SK-N-SH (cell line): ENCODE measurements around the gene HYLS1. TPM values are rescaled to one million over a fixed set of nuclear protein-coding genes. Genes with fewer than 3 reads are reported as not detected.

Experiments
- CTCF ChIA-PET: fragments of 300-600, 350-600 bp; formaldehyde crosslinking; extraction: SDS; loops from one replicate; lab custom pipeline; 2021; lab: Yijun Ruan, JAX
- POLR2A ChIA-PET: fragments of 350-600 bp; sonication (Branson Sonifier 250); formaldehyde crosslinking; extraction: SDS; loops from one replicate; lab custom pipeline; 2020; ENCODE audit warnings: antibody characterized with exemption, inconsistent platforms; lab: Yijun Ruan, JAX
- DNase-seq: peaks from one replicate; pipeline ENCODE4 v3.0.0; 2012
- H2AFZ ChIP-seq: fragments of 200-600 bp; sonication (generic); 2 replicates; pipeline ENCODE4 v1.8.1; 2016; ENCODE audit warnings: antibody characterized with exemption, mild to moderate bottlenecking, low read depth
- H3F3A ChIP-seq: fragments of 200-600 bp; sonication (generic); replicated peaks from 2 replicates; pipeline ENCODE3; 2016; ENCODE audit warnings: antibody characterized with exemption, mild to moderate bottlenecking; ENCODE audit not compliant: insufficient read depth
- H3K27ac ChIP-seq, 2 experiments: fragments of 200-500 bp in 1 of 2; fragments of 200-600 bp in 1 of 2; sonication (Bioruptor generic) in 1 of 2; sonication (generic), shearing (Covaris generic) in 1 of 2; 2 replicates each; pipeline versions ENCODE4 v1.5.1 to v1.6.1; 2014 to 2016; ENCODE audit warnings: low read depth in 2 of 2, inconsistent platforms in 1 of 2, low read length in 1 of 2, mild to moderate bottlenecking in 1 of 2, mixed read lengths in 1 of 2
- H3K27me3 ChIP-seq: fragments of 200-600 bp; sonication (generic), shearing (Covaris generic); 2 replicates; pipeline ENCODE4 v1.6.1; 2016; ENCODE audit warnings: mixed run types; ENCODE audit not compliant: insufficient read depth
- H3K36me3 ChIP-seq, 2 experiments: fragments of 200-500 bp in 1 of 2; fragments of 200-600 bp in 1 of 2; sonication (Bioruptor generic) in 1 of 2; sonication (generic) in 1 of 2; replicated peaks in 1 of 2; 2 replicates each; pipeline versions ENCODE3 to v1.5.1; 2014 to 2016; ENCODE audit warnings: low read length in 1 of 2, mild to moderate bottlenecking in 1 of 2; ENCODE audit not compliant: insufficient read depth in 2 of 2, control insufficient read depth in 1 of 2
- H3K4me1 ChIP-seq, 2 experiments: fragments of 200-500 bp in 1 of 2; fragments of 200-600 bp in 1 of 2; sonication (Bioruptor generic) in 1 of 2; sonication (generic), shearing (Covaris generic) in 1 of 2; 2 replicates each; pipeline versions ENCODE4 v1.5.1 to v1.6.1; 2014 to 2016; ENCODE audit warnings: low read depth in 1 of 2, low read length in 1 of 2, mixed run types in 1 of 2; ENCODE audit not compliant: insufficient read depth in 2 of 2, control insufficient read depth in 1 of 2
- H3K4me2 ChIP-seq: fragments of 200-600 bp; sonication (generic), shearing (Covaris generic); 2 replicates; pipeline ENCODE4 v1.6.1; 2017; ENCODE audit warnings: mixed run types
- H3K4me3 ChIP-seq, 2 experiments: fragments of 200-500 bp in 1 of 2; fragments of 200-600 bp in 1 of 2; sonication (Bioruptor generic) in 1 of 2; sonication (generic), shearing (Covaris generic) in 1 of 2; 2 replicates each; pipeline versions ENCODE4 v1.5.1 to v1.8.1; 2014 to 2016; ENCODE audit warnings: low read depth in 2 of 2, inconsistent platforms in 1 of 2, low read length in 1 of 2, mild to moderate bottlenecking in 1 of 2, mixed read lengths in 1 of 2, moderate library complexity in 1 of 2
- H3K79me2 ChIP-seq: fragments of 200-600 bp; sonication (generic); 2 replicates; pipeline ENCODE4 v1.8.1; 2017; ENCODE audit warnings: mild to moderate bottlenecking; ENCODE audit not compliant: insufficient read depth
- H3K9ac ChIP-seq: fragments of 200-600 bp; sonication (generic); 2 replicates; pipeline ENCODE4 v1.6.1; 2017; ENCODE audit warnings: mixed run types
- H3K9me2 ChIP-seq: fragments of 200-600 bp; sonication (generic); 2 replicates; pipeline ENCODE4 v1.6.1; 2017; ENCODE audit warnings: mixed run types
- H3K9me3 ChIP-seq: fragments of 200-600 bp; sonication (generic); 2 replicates; pipeline ENCODE4 v1.6.1; 2017; ENCODE audit warnings: mixed run types, mild to moderate bottlenecking, moderate library complexity
- H4K20me1 ChIP-seq: fragments of 200-600 bp; sonication (generic); 2 replicates; pipeline ENCODE4 v1.6.1; 2017; ENCODE audit warnings: mild to moderate bottlenecking, mixed run types; ENCODE audit not compliant: insufficient read depth
- FOSL2 ChIP-seq: IDR thresholded peaks from 2 replicates; pipeline ENCODE4 v1.4.0; 2012; ENCODE audit warnings: low read depth, mild to moderate bottlenecking, moderate library complexity, borderline replicate concordance
- GATA2 ChIP-seq: sonication (generic); formaldehyde crosslinking; IDR thresholded peaks from 2 replicates; pipeline ENCODE4 v1.5.0; 2020; ENCODE audit warnings: mild to moderate bottlenecking, missing genetic modification reagents
- POLR2AphosphoS5 ChIP-seq: IDR thresholded peaks from 2 replicates; pipeline ENCODE4 v1.6.1; 2012; ENCODE audit warnings: low read depth, low read length
- RAD21 ChIP-seq: IDR thresholded peaks from 2 replicates; pipeline ENCODE4 v1.6.1; 2012; ENCODE audit warnings: mild to moderate bottlenecking, low read length
- SIN3A ChIP-seq: IDR thresholded peaks from 2 replicates; pipeline ENCODE4 v1.6.1; 2012; ENCODE audit warnings: low read depth, mild to moderate bottlenecking, low read length, moderate library complexity, borderline replicate concordance
- WGBS: methylation state at CpG from one replicate; pipeline ENCODE4 v1.1.6; 2017; ENCODE audit warnings: low lambda C conversion rate; 5-methylcytosine and 5-hydroxymethylcytosine counted together
- polyA plus RNA-seq, 3 experiments: library from polyadenylated mRNA; depleted of rRNA; stranded (reverse); fragments of >200 nt; gene quantifications; 2 replicates each; pipeline ENCODE4 v1.2.3, GENCODE V29; 2012
- TF ChIP-seq, protein P1 (sequence below): IDR thresholded peaks from 2 replicates; pipeline ENCODE4 v1.4.0; 2012; ENCODE audit warnings: low read depth
- TF ChIP-seq, protein P2 (sequence below): IDR thresholded peaks from 2 replicates; pipeline ENCODE4 v1.6.1; 2012; ENCODE audit warnings: mild to moderate bottlenecking, low read depth, low read length, moderate library complexity

HYLS1 gene
- polyA plus RNA-seq, 1 of the 3 experiments (the other 2 are of a cell fraction) = 1.3 TPM

- Histone ChIP-seq H3F3A (no peaks in the 10 kb centered on the region), H3K79me2 (no peaks in the 10 kb centered on the region), H2AFZ (no peak overlapping the region), H3K4me3 (no peak overlapping the region), H3K9me3 (no peaks in the 10 kb centered on the region), H3K4me2 (no peak overlapping the region), H3K27me3 (peaks cover 25% of the 10 kb centered on the region; the same call in 1 of the 2 replicates), H3K27ac (no peak overlapping the region; a peak in 1 of 4 replicates), H3K9me2 (no peaks in the 10 kb centered on the region), H3K9ac (no peak overlapping the region), H4K20me1 (no peaks in the 10 kb centered on the region), H3K4me1 (peaks cover 0 to 17% of the 10 kb centered on the region in 2 experiments; a peak in 1 of 4 replicates), H3K36me3 (no peaks in the 10 kb centered on the region)
- no peak for TF ChIP-seq FOSL2
- TF ChIP-seq RAD21 = peak; percentile 35; the same call in 1 of the 2 replicates
- TF ChIP-seq GATA2 (CRISPR knock-in tag) = 0 out of 2 replicates have a peak, but pooled peaks have one; percentile 51
- ChIA-PET CTCF (interaction anchor here (0.7 to 5.3 kb wide), 17 partner anchors 11 to 276 kb away, joined by 3 to 63 read pairs (median 4); partner anchors contain the start of gene CDON), POLR2A (interaction anchor here (0.9 to 1.7 kb wide), 5 partner anchors 132 to 268 kb away, joined by 3 to 5 read pairs (median 4); no protein-coding TSS in a partner anchor)
- WGBS = 69% methylated on average over 6 of the region's 6 CpGs
- DNase-seq = no peak
Observed at GRCh38 chr11:125925247-125925740, 37.8 kb downstream of the HYLS1 start.

DNA sequence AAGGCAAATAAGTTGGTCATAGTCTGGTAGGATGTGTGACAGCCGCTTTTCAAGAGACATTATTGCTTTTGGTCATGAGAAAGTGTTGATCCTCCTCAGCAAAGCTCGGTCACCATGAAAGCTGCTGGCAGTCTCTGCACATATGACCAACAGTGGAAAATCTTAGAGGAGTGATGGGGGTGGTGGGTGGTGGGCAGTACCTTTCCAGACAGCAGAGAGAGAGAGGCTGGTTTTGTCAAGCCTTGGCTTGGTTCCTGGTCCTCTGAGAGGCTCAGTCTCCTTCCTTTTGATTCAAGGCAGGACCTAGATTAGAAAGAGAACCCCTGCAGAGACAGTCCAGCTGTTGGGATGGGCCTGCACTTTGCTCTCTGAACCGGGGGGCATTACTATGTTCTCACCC, 38.3 kb downstream of the HYLS1 start:
- peaks cover 0 to 17% of the 10 kb centered on the region in 2 experiments; a peak in 1 of 4 replicates for H3K4me1 ChIP-seq
- 58% methylated on average over 3 of the region's 3 CpGs for WGBS
- no peaks in the 10 kb centered on the region for H3K36me3 ChIP-seq
- H3F3A ChIP-seq = no peaks in the 10 kb centered on the region
- H3K4me2 ChIP-seq = no peak overlapping the region
- H3K4me3 ChIP-seq = no peak overlapping the region
- H3K9ac ChIP-seq = no peak overlapping the region
- TF ChIP-seq, protein P1, sequence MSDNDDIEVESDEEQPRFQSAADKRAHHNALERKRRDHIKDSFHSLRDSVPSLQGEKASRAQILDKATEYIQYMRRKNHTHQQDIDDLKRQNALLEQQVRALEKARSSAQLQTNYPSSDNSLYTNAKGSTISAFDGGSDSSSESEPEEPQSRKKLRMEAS = no peak
- TF ChIP-seq SIN3A (no peak), POLR2AphosphoS5 (no peak)
- TF ChIP-seq, protein P2, sequence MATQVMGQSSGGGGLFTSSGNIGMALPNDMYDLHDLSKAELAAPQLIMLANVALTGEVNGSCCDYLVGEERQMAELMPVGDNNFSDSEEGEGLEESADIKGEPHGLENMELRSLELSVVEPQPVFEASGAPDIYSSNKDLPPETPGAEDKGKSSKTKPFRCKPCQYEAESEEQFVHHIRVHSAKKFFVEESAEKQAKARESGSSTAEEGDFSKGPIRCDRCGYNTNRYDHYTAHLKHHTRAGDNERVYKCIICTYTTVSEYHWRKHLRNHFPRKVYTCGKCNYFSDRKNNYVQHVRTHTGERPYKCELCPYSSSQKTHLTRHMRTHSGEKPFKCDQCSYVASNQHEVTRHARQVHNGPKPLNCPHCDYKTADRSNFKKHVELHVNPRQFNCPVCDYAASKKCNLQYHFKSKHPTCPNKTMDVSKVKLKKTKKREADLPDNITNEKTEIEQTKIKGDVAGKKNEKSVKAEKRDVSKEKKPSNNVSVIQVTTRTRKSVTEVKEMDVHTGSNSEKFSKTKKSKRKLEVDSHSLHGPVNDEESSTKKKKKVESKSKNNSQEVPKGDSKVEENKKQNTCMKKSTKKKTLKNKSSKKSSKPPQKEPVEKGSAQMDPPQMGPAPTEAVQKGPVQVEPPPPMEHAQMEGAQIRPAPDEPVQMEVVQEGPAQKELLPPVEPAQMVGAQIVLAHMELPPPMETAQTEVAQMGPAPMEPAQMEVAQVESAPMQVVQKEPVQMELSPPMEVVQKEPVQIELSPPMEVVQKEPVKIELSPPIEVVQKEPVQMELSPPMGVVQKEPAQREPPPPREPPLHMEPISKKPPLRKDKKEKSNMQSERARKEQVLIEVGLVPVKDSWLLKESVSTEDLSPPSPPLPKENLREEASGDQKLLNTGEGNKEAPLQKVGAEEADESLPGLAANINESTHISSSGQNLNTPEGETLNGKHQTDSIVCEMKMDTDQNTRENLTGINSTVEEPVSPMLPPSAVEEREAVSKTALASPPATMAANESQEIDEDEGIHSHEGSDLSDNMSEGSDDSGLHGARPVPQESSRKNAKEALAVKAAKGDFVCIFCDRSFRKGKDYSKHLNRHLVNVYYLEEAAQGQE = no peak
- no peak overlapping the region for H3K27ac ChIP-seq
- H3K9me3 ChIP-seq = no peaks in the 10 kb centered on the region
- H3K27me3 ChIP-seq = peaks cover 23% of the 10 kb centered on the region; the same call in 1 of the 2 replicates
- DNase-seq = no peak
- no peaks in the 10 kb centered on the region for H4K20me1 ChIP-seq
- H3K9me2 ChIP-seq = no peaks in the 10 kb centered on the region
- ChIA-PET CTCF (interaction anchor here (0.5 to 5.3 kb wide), 16 partner anchors 10 to 275 kb away, joined by 3 to 63 read pairs (median 4); partner anchors contain the start of gene CDON), POLR2A (interaction anchor here (0.9 to 1.7 kb wide), 5 partner anchors 132 to 268 kb away, joined by 3 to 5 read pairs (median 4); no protein-coding TSS in a partner anchor)
- no peaks in the 10 kb centered on the region for H3K79me2 ChIP-seq
- H2AFZ ChIP-seq = no peak overlapping the region
